Measurements from ENCODE around the gene KRT6C.

DNA sequence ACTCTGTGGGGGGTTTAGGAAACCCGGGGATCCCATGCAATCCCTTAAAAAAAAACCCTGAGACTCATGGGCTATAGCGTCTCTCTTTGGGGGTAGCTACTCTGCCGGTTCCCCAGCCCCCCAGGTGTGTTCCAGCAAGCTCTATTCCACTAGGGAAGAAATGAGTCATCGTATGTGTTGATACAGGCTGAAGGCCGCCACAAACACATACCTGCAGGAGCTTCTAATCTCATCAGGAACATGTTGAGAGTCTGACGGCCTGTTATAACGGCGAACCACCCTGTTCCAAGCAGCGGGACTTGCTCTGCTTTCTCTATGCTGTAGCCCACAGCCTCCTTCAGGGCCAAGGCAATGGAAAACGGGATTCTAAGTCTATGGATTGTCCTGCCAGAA is 47.6 kb upstream of the KRT6C start:
- TF ChIP-seq FOXK2 (IDR thresholded peaks at IDR 0.05): no peak
- TF ChIP-seq BHLHE40 (IDR thresholded peaks at IDR 0.05; ENCODE audit: borderline replicate concordance): no peak
- no peak for TF ChIP-seq FOXM1 (IDR thresholded peaks at IDR 0.05; ENCODE audit: borderline replicate concordance)
- no peak for TF ChIP-seq ZNF384 (IDR thresholded peaks at IDR 0.05)
- no peak for TF ChIP-seq LEF1 (IDR thresholded peaks at IDR 0.05; ENCODE audit: borderline replicate concordance)
- TF ChIP-seq FOXA1 (IDR thresholded peaks at IDR 0.05): no peak
- no peak for TF ChIP-seq ELF4 (IDR thresholded peaks at IDR 0.05)
- no peak for TF ChIP-seq SUZ12 (IDR thresholded peaks at IDR 0.05)
- no peak for TF ChIP-seq TARDBP (IDR thresholded peaks at IDR 0.05)
- TF ChIP-seq SP1 (IDR thresholded peaks at IDR 0.05): no peak
- no peak for TF ChIP-seq NFRKB (IDR thresholded peaks at IDR 0.05)
